Stomach (tissue), 4 donors: ENCODE results near the gene AANAT.
A peak's percentile ranks its signal among the peaks of the same experiment; 100 is the strongest.

Source experiments
- POLR2A ChIP-seq, 4 donors: fragments of 450-650 bp; IDR thresholded peaks; one replicate each; pipeline ENCODE4 v1.6.1; 2016; ENCODE audit warnings: antibody characterized with exemption in 4 of 4, control low read depth in 2 of 4, mild to moderate bottlenecking in 1 of 4, moderate library complexity in 1 of 4
- POLR2AphosphoS5 ChIP-seq, 3 donors: sonication (generic); formaldehyde crosslinking; IDR thresholded peaks; one replicate each; pipeline ENCODE4 v1.6.1; 2016; ENCODE audit warnings: antibody characterized with exemption in 3 of 3

GRCh38 chr17:76485569-76485968 is 18.2 kb downstream of the AANAT start:
- TF ChIP-seq POLR2AphosphoS5 (IDR thresholded peaks at IDR 0.05) (peak in 1 of 3 donors; percentile 68), POLR2A (IDR thresholded peaks at IDR 0.05) (no peak)
